Esophagus mucosa (tissue), 1 donor: ENCODE results near the gene RALB. TPM values are rescaled to one million over a fixed set of nuclear protein-coding genes. Genes with fewer than 3 reads are reported as not detected.
A peak's percentile ranks its signal among the peaks of the same experiment; 100 is the strongest.
"Not testable (repeated sequence)": the region's sequence is repeated elsewhere in the genome, so short reads cannot be mapped to it uniquely, and the experiment has no call there.

ENCODE experiments used
- ATAC-seq: fragments of 200-7000 bp; cut with Tn5 transposase; one replicate; pipeline ENCODE4 v1.9.1; 2020
- total RNA-seq: library from RNA; stranded (reverse); gene quantifications from one replicate; pipeline ENCODE4 v1.2.4, GENCODE V29; 2023
- donor health status: DM: yes; HTN: yes; CAD: no.

The RALB gene
- total RNA-seq, 1 donor from 2014 or later = 81.2 TPM

GRCh38 chr2:120299004-120299403 is 46.4 kb downstream of the RALB start:
- ATAC-seq = no peak

GRCh38 chr2:120299561-120299960 is 46.9 kb downstream of the RALB start:
- ATAC-seq = no peak

- peak; percentile 96 for ATAC-seq
These were observed 47.7 kb downstream of the RALB start for GRCh38 chr2:120300385-120300784.

DNA sequence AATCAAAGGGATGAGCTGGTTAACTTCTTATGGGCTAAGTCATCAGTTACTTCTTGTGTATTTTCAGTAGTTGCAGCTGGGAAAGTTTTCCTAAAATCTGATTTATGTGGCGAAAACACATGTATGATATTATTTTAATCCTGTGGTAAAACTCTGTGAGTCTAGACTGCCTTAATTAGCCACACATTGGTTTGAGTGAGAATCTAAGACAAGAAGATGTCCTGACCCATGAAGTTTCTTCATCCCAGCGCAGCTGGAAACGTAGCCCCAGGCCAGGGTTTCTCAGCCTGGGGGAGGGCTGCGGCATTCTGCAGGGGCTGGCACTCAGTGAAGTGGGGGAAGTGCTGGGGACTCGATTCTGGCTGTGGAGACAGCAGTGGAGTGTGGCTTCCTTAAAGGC is 48.6 kb downstream of the RALB start:
- ATAC-seq = no peak

DNA sequence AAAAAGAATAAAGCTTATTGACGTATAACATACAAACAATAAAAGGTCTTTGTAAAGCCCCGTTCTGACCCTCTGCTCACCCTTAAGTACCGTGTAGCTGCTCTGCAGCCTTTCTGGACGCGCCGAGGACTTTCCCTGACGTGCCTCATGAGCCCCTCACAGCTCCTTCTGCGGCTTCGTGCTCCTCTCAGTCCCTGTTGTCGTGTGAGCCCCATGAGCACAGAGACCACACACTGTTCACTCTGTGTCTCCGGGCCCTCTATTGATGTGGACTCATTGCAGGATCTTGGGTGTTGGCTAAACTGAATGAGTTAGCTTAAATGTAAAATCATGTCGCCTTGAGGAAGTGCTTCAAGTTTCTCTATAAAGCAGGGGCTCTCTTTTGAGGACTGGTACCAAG is 49.6 kb downstream of the RALB start:
- ATAC-seq = no peak

DNA sequence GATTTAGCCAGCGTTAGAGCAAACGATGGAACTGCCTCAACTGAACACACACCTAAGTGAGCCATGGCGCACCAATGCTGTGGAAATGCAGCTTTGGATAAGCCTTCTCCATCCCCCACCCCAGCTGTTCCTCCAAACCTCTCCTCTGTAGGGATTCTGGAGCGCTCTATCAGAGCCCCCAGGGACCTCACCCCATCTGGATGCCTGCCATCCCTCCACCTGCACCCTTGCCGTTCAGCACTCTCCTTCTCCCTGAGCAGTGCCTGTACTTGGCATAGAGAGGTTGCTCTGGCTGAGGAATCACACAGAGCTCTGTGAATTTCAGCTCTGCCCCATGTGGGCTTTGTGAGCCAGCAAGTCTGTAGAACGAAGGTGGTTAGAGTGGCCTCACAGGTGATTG is 50.5 kb downstream of the RALB start:
- ATAC-seq = no peak

DNA sequence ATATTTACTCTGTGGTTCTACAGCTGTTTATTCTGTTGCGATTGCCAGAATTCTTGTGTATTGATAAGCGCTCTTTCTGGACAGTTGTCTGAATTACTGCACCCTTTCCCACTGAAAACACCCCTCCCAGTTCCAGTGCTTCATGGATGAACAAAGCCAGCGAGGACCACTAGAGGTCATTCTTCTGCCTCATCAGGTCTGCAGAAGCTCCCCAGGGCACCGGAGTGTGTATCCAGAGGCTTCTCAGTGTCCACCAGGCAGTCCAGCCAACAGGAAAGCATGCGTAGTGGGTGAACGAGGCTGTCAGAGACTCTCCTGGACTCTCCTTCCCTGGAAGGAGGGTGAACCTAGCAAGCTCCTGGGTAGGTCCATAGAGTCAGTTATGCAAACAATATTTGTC is 52.6 kb downstream of the RALB start:
- ATAC-seq = no peak

GRCh38 chr2:120305937-120306490 is 53.4 kb downstream of the RALB start:
- no peak for ATAC-seq

DNA sequence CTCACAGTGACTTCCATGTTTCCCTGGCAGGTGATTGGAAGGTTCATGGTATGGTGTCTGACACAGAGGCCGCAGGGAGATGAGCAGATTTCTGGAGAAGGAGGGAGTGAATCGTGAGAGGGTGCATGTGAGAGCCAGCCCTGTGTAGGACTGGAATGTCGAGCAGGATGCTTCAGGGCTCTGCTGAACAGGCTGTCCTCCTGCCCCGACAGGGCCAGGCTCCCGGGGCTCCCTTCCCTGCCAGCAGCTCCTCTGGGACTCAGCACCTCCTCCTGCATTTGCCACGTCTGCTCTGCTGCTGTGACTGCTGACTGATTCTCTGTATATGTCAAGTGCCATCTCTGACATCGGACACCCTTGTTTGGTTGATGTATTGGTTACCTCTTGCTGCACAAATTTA is 54.8 kb downstream of the RALB start:
- no peak for ATAC-seq

- peak; percentile 17 for ATAC-seq
These were observed 55.6 kb downstream of the RALB start for GRCh38 chr2:120308038-120308910.

GRCh38 chr2:120310136-120310535 is 57.5 kb downstream of the RALB start:
- no peak for ATAC-seq

DNA sequence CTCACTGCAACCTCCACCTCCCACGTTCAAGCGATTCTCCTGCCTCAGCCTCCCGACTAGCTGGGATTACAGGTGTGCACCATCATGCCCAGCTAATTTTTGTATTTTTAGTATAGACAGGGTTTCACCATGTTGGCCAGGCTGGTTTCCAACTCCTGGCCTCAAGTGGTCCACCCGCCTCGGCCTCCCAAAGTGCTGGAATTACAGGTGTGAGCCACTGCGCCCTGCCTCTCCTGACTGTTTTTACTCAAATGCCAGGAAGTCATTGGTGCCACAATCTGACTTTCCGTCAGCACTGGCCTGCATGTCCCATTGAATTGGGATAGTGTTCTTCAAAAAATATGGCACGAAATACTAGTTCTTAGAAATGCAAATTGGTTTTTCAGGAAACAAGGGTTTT is 58.2 kb downstream of the RALB start:
- ATAC-seq = not testable (repeated sequence)

- ATAC-seq = no peak
These were observed 59.4 kb downstream of the RALB start for GRCh38 chr2:120312076-120312475.

DNA sequence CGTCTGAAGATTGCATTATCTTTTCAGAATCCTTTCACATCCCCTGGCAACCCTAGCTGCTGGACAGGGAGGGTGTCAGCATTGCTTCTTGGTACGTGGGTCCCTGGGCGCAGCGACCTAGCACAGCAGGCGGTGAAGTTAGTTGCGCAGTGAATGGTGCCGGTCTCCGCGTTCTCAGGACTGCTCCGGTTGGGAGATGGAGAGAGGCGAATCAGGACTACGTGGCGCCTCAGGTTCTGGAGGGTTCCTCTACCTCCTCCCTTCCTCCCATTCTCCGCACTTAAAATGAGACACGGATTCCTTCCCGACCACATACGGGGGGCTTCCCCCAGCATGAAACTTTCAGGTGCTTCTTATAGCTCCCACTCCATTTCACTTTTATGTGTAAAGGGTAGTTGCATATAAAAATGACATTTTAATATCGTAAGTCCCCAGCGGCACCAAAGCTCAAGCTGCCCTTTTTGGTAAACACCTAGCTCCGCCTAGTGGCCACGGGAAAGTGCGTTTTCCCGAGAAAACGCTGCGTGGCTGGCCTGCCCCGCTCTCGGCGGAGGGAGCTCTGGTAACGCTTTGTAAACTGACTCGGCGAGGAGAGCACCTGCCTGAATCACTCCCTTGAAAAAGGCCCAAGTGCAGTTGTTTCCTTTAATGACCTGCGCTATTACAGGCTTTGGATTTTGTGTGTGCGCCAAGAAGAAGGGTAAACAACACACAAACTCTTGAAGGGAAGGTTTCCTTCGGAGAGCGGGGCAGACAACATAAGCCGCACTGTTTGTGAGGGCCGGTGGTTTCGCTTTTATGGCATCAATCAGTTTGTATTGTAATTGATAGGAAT is 60.4 kb downstream of the RALB start:
- peak; percentile 84 for ATAC-seq

GRCh38 chr2:120313695-120314615 is 61.3 kb downstream of the RALB start:
- ATAC-seq = no peak

DNA sequence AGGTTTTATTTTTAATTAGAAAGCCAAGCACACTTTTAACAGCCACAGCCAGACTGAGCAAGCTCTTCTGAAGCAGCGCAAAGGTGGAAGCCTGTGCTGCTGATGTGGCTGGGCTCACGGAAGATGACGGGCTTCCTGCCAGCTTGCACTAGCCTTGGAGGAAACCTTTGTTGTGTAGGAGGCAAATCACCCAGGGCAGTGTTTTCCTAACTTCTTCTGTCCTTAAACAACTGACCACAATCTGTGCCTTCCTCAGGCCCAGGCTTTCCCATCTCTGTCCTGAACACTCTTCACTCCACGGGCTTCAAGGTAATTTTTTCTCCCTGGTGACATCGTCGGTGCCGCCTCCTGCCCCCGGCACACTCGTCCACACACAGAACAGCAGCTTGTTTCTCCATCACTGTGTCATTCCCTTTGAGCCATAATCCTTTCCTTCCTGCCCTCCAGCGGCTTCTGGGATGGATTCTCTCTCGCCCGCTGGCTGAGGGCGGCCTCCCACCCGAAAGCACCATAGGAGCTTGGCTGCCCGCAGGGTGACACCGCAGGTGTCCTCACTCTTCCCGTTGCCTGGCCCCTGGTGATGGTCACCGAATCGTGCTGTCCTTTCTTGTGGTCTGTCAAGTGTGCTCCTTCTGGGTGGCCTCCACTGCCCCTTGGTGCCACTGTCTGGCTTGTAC is 62.2 kb downstream of the RALB start:
- no peak for ATAC-seq

GRCh38 chr2:120315367-120316033 is 62.8 kb downstream of the RALB start:
- no peak for ATAC-seq

DNA sequence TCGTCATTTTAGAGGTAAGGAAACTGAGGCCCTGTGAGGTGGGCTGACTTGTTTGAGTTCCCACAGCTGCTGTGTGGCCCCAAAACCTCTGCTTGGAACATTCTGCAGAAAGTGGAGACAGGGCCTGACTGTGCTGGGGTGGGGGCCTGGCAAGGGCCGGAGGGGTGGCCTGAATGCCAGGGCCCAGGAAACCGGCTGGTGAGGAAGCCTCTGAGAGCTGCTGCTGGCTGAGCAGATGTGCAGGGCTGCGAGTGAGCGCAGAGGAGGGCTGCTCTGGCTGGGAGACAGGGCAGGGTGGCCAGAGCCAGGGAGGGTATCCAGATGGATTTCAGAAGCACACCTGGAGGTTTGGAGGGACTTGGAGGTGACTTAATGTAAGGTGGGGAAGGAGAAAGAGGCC is 63.4 kb downstream of the RALB start:
- no peak for ATAC-seq

DNA sequence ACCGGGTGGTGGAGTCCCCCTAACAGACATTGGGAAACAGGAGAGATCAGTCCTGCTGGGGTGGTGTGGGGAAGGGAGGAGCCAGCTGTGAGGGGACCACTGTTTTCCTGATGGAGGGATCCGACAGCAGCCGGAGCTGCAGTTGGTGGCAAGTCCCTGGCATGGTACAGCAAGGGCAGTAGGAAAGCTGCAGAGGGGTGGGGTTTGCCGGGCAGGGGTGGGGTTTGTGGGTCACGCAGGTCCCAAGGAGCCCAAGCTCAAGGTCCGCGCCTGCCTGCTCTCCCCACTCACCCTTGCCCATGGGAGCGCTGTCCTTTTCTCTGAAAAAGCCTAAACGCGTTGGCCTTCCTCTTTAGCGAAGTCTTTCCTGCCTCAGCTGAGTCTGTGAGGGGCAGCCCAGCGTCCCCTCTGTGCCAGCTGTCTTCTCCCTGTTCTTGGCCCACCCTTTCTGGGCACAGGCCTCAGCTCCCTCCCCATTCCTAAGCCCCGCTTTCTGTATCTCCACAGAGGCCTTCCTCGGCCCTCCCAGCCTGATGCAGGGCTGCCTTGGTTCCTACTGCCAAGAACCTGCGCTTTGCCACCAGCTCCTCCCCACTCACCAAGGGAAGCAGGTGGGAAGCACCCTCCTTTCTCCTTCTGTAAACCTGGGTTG is 64.0 kb downstream of the RALB start:
- no peak for ATAC-seq

GRCh38 chr2:120317180-120317533 is 64.5 kb downstream of the RALB start:
- no peak for ATAC-seq

GRCh38 chr2:120317916-120318315 is 65.3 kb downstream of the RALB start:
- ATAC-seq = no peak
